Measurements from ENCODE around the gene SMIM1. TPM values are rescaled to one million over a fixed set of nuclear protein-coding genes. Genes with fewer than 3 reads are reported as not detected.
"Not testable (repeated sequence)": the region's sequence is repeated elsewhere in the genome, so short reads cannot be mapped to it uniquely, and the experiment has no call there.

SMIM1 gene
- total and polyA plus RNA-seq, 5 donors, result 44.2 to 243 (median 107) TPM

DNA sequence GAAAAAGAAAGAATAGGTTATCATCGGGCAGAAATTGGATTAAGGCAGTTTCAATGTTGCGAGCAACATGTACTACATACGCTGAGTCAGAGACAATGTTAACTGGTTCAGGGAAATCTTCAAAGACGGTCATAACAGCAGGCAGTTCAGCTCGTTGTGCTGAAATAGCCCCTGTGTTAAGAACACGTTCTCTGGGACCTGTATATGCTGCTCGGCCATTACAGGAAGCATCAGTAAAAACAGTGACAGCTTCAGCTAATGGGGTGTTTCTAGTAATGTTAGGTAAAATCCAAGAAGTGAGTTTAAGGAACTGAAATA lies 32.0 kb downstream of the SMIM1 start:
- DNase-seq; ATAC-seq; H3K9me3 ChIP-seq (ENCODE audit: control insufficient read depth, low read length); H3K4me1 ChIP-seq (ENCODE audit: control insufficient read depth, insufficient read depth, low read length); H3K27me3 ChIP-seq (ENCODE audit: control insufficient read depth, insufficient read depth); H3K27ac ChIP-seq (ENCODE audit: low read length); intact Hi-C loops (cut with DNase I); H3K4me3 ChIP-seq (ENCODE audit: low read length): not testable (repeated sequence)
- 43% methylated on average over 7 of the region's 7 CpGs for WGBS

DNA sequence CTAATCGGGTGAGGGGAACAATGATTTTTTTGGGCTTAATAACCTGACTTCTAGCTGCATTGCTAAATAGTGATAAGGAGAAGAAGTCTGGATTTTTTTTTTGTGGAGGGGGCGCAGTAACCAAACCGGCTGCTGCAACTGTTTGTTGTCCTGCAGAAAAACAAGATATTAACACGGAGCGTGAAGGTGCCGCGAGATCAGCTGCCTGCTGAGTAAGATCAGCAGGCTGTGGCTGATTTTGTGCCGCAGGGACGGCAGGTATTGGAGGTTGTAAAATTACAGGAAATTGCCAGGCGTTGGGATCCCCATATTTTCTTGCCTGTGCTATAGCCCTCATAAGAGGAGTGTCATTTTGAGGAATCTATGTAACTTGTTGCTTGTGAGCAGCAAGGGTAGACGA lies 32.5 kb downstream of the SMIM1 start:
- Histone ChIP-seq H3K9me3 (ENCODE audit: control insufficient read depth, low read length) (no peaks in the 10 kb centered on the region), H3K27me3 (ENCODE audit: control insufficient read depth, insufficient read depth) (no peaks in the 10 kb centered on the region), H3K4me1 (ENCODE audit: control insufficient read depth, insufficient read depth, low read length) (no peaks in the 10 kb centered on the region), H3K27ac (ENCODE audit: low read length) (no peak overlapping the region), H3K4me3 (ENCODE audit: low read length) (no peak overlapping the region)
- DNase-seq, result no peak
- intact Hi-C loops (cut with DNase I), result no loop called here
- no peak for ATAC-seq
- 79% methylated on average over 11 of the region's 11 CpGs for WGBS

- Histone ChIP-seq H3K4me3 (ENCODE audit: low read length) (no peak overlapping the region), H3K27ac (ENCODE audit: low read length) (no peak overlapping the region), H3K9me3 (ENCODE audit: control insufficient read depth, low read length) (no peaks in the 10 kb centered on the region), H3K4me1 (ENCODE audit: control insufficient read depth, insufficient read depth, low read length) (no peaks in the 10 kb centered on the region), H3K27me3 (ENCODE audit: control insufficient read depth, insufficient read depth) (no peaks in the 10 kb centered on the region)
- 76% methylated on average over 5 of the region's 5 CpGs for WGBS
- no peak for ATAC-seq
- intact Hi-C loops (cut with DNase I), result no loop called here
- no peak for DNase-seq
Observed at GRCh38 chr1:3807769-3808168, 35.2 kb downstream of the SMIM1 start.

- H3K4me3 ChIP-seq (ENCODE audit: low read length), result no peak overlapping the region
- no peaks in the 10 kb centered on the region for H3K4me1 ChIP-seq (ENCODE audit: control insufficient read depth, insufficient read depth, low read length)
- no peaks in the 10 kb centered on the region for H3K27me3 ChIP-seq (ENCODE audit: control insufficient read depth, insufficient read depth)
- no peaks in the 10 kb centered on the region for H3K9me3 ChIP-seq (ENCODE audit: control insufficient read depth, low read length)
- DNase-seq, result no peak
- H3K27ac ChIP-seq (ENCODE audit: low read length), result no peak overlapping the region
- 67% methylated on average over 7 of the region's 7 CpGs for WGBS
- ATAC-seq, result no peak
- intact Hi-C loops (cut with DNase I), result no loop called here
Observed at GRCh38 chr1:3809680-3810079, 37.1 kb downstream of the SMIM1 start.

- H3K4me1 ChIP-seq (ENCODE audit: control insufficient read depth, insufficient read depth, low read length); intact Hi-C loops (cut with DNase I); H3K9me3 ChIP-seq (ENCODE audit: control insufficient read depth, low read length); H3K27me3 ChIP-seq (ENCODE audit: control insufficient read depth, insufficient read depth); DNase-seq; H3K27ac ChIP-seq (ENCODE audit: low read length); ATAC-seq; H3K4me3 ChIP-seq (ENCODE audit: low read length): not testable (repeated sequence)
- 86% methylated on average over 9 of the region's 9 CpGs for WGBS
Observed at GRCh38 chr1:3810149-3810761, 37.7 kb downstream of the SMIM1 start.

DNA sequence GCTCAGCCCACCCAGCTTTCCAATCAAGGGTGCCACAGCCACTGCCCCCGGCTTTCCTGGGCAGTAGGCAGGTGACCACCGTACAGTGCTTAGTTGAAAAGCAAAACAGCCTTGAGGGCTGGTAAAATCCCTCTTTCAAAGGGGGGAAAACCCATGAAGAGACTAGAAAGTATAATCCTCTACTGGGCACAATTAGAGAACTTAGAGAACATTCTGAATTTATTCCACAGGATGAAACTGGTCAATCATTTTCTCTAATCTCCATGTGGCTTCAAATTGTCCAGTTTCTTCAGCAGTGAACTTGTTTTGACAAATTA lies 39.0 kb downstream of the SMIM1 start:
- Histone ChIP-seq H3K4me1 (ENCODE audit: control insufficient read depth, insufficient read depth, low read length) (no peaks in the 10 kb centered on the region), H3K27me3 (ENCODE audit: control insufficient read depth, insufficient read depth) (no peaks in the 10 kb centered on the region), H3K9me3 (ENCODE audit: control insufficient read depth, low read length) (no peaks in the 10 kb centered on the region), H3K27ac (ENCODE audit: low read length) (no peak overlapping the region), H3K4me3 (ENCODE audit: low read length) (no peak overlapping the region)
- ATAC-seq, result no peak
- DNase-seq, result no peak
- intact Hi-C loops (cut with DNase I), result no loop called here
- WGBS, result 53% methylated on average over 2 of the region's 2 CpGs

- H3K27me3 ChIP-seq (ENCODE audit: control insufficient read depth, insufficient read depth), result no peaks in the 10 kb centered on the region
- ATAC-seq, result no peak
- WGBS, result 95% methylated on average over 2 of the region's 2 CpGs
- no peak for DNase-seq
- no peaks in the 10 kb centered on the region for H3K9me3 ChIP-seq (ENCODE audit: control insufficient read depth, low read length)
- H3K4me1 ChIP-seq (ENCODE audit: control insufficient read depth, insufficient read depth, low read length), result no peaks in the 10 kb centered on the region
- H3K27ac ChIP-seq (ENCODE audit: low read length), result no peak overlapping the region
- H3K4me3 ChIP-seq (ENCODE audit: low read length), result no peak overlapping the region
- intact Hi-C loops (cut with DNase I), result no loop called here
Observed at GRCh38 chr1:3814065-3814464, 41.5 kb downstream of the SMIM1 start.

DNA sequence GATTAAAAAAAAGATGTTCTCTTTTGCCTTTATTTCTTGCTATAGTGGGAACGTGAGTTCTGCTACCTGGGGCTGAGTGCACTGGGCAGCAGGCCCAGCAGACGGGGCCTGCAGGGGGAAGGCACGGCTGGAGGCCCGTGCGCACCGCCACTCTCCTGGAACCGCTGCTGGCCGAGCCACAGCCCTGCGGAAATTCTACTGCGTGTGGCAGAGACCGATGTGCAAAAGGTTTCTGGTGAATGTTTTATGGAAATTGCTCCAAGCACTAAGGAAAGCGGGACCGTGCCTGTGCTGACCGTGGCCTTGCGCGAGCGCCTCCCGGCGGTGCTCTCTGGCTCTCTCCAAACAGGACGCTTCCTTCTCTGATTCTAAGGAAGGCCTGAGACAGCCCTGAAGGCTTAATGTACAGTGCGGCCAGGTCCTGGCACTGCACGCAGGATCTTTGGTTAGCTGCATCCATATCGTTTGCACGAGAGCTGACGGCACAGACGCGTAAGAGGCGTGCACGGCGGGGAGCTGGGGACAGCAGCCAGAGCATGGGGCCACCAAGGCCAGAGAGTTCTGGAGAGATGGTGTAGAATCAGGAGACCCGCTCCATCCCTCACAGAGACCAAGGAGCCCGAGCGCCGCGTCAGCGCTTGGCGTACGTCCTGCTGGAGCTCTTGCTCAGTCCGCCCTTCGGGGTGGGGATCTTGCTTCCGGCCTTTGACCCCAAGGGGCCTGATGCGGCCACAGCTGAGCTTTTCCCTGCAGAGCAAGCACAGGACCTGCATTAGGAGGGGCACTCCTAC lies 42.4 kb downstream of the SMIM1 start:
- H3K27me3 ChIP-seq (ENCODE audit: control insufficient read depth, insufficient read depth), result no peaks in the 10 kb centered on the region
- ATAC-seq (no peak), DNase-seq (no peak)
- no peak overlapping the region for H3K27ac ChIP-seq (ENCODE audit: low read length)
- no peaks in the 10 kb centered on the region for H3K9me3 ChIP-seq (ENCODE audit: control insufficient read depth, low read length)
- no peak overlapping the region for H3K4me3 ChIP-seq (ENCODE audit: low read length)
- 92% methylated on average over 42 of the region's 42 CpGs for WGBS
- H3K4me1 ChIP-seq (ENCODE audit: control insufficient read depth, insufficient read depth, low read length), result no peaks in the 10 kb centered on the region
- intact Hi-C loops (cut with DNase I), result no loop called here

DNA sequence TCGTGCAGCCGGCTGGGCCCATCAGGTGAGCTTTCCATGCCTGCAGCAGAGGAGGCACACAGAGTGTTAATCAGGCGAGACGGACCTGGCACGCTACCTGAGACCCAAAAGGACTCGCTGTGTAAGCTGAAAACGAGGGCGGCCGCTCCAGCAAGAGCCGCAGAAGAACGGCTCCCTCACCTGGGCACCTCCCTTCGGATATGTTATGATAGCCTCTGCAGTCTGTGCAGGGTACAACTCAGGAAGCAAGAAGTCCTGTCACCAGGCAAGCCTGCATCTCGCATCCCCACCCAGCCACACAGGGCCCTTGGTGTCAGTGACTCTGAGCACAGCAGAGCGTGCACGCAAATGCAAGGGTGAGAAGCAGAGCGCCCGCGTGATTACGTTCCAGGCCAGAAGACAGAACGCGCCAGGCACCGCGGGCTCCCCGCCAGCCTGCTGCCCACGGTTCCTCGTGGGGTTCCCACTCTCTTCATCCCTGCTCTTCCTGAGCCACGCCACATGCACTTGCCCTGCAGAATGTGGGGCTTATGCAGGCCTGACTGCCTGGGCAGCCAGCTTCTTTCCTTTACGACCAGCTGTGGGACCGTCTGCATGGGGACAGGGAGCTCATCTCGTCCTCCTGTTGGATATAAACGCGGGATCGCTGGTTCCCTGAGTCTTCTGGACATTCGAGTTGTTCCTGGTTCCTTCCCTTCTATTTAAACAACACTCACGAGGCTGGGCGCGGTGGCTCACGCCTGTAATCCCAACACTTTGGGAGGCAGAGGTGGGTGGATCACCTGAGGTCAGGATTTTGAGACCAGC lies 44.0 kb downstream of the SMIM1 start:
- no peak overlapping the region for H3K27ac ChIP-seq (ENCODE audit: low read length)
- WGBS, result 92% methylated on average over 38 of the region's 38 CpGs
- no peaks in the 10 kb centered on the region for H3K27me3 ChIP-seq (ENCODE audit: control insufficient read depth, insufficient read depth)
- no peaks in the 10 kb centered on the region for H3K9me3 ChIP-seq (ENCODE audit: control insufficient read depth, low read length)
- intact Hi-C loops (cut with DNase I), result no loop called here
- H3K4me1 ChIP-seq (ENCODE audit: control insufficient read depth, insufficient read depth, low read length), result no peaks in the 10 kb centered on the region
- DNase-seq (no peak), ATAC-seq (no peak)
- H3K4me3 ChIP-seq (ENCODE audit: low read length), result no peak overlapping the region

GRCh38 chr1:3817138-3817740 lies 44.7 kb downstream of the SMIM1 start:
- intact Hi-C loops (cut with DNase I), result no loop called here

More at GRCh38 chr1:3817138-3817740, 44.7 kb downstream of the SMIM1 start:
- Histone ChIP-seq H3K4me1 (ENCODE audit: control insufficient read depth, insufficient read depth, low read length) (no peaks in the 10 kb centered on the region), H3K4me3 (ENCODE audit: low read length) (no peak overlapping the region), H3K27ac (ENCODE audit: low read length) (no peak overlapping the region), H3K27me3 (ENCODE audit: control insufficient read depth, insufficient read depth) (no peaks in the 10 kb centered on the region), H3K9me3 (ENCODE audit: control insufficient read depth, low read length) (no peaks in the 10 kb centered on the region)
- ATAC-seq (no peak), DNase-seq (no peak)
- WGBS, result 95% methylated on average over 17 of the region's 17 CpGs

All from right cardiac atrium (tissue), 5 donors.